ENCODE data around the gene SEC16A.

GRCh38 chr9:136434580-136435169 lies 48.2 kb downstream of the SEC16A start:
- no peak for TF ChIP-seq CTCF (IDR thresholded peaks at IDR 0.05)
- no peak for TF ChIP-seq POLR2AphosphoS5 (IDR thresholded peaks at IDR 0.05)
